ENCODE results near the gene PHGDH.

GRCh38 chr1:119737040-119737682 is 25.4 kb downstream of the PHGDH start:
- TF ChIP-seq CTCF (IDR thresholded peaks at IDR 0.05; ENCODE audit: low read length) (no peak), EZH2 (optimal IDR thresholded peaks at IDR 0.05; ENCODE audit: low read depth, low read length) (no peak), EZH2phosphoT487 (IDR thresholded peaks at IDR 0.05; ENCODE audit: low read length) (no peak)

All from MM.1S (cell line).